Cardiac fibroblast (primary cell): ENCODE results near the gene GBA2.

Experiments
- DNase-seq, 2 donors: peaks; one replicate each; pipeline versions ENCODE4 v3.0.0 to v3.0.0-alpha.2; 2010; ENCODE audit warnings: low read depth in 2 of 2
- H3K4me3 ChIP-seq, 2 donors: replicated peaks in 1 of 2; 1 replicate in 1 of 2; 2 replicates in 1 of 2; pipeline ENCODE4 v1.5.1; 2011; ENCODE audit warnings: low read depth in 2 of 2, low read length in 2 of 2, mild to moderate bottlenecking in 2 of 2, moderate library complexity in 1 of 2
- CTCF ChIP-seq: IDR thresholded peaks from one replicate; pipeline ENCODE4 v1.5.1; 2011; ENCODE audit warnings: low read depth, mild to moderate bottlenecking, low read length, inconsistent platforms

The GBA2 gene

GRCh38 chr9:35690614-35691333, 58.3 kb downstream of the GBA2 start:
- no peak for TF ChIP-seq CTCF
- H3K4me3 ChIP-seq, result peak overlapping the region; percentile 73 to 77
- peak; percentile 75 to 84 for DNase-seq

- no peak for TF ChIP-seq CTCF
- H3K4me3 ChIP-seq, result peak overlapping the region; percentile 73 to 77
- DNase-seq, result peak; percentile 61 to 71
Measured at GRCh38 chr9:35690294-35690613, 58.8 kb downstream of the GBA2 start.

- TF ChIP-seq CTCF, result no peak
- H3K4me3 ChIP-seq, result peak within 1 kb of the TSS; percentile 73 to 77
- peak; percentile 84 to 90 for DNase-seq
Measured at GRCh38 chr9:35689542-35690293, 59.3 kb downstream of the GBA2 start, which contains the start of gene TPM2. TSS of gene TPM2 (minus strand) at chr9:35689925. CDS start at chr9:35689817, 108 bp downstream.

- DNase-seq, result peak; percentile 72 to 82
- H3K4me3 ChIP-seq, result peak overlapping the region; percentile 73 to 77
- no peak for TF ChIP-seq CTCF
Measured at GRCh38 chr9:35688558-35689541, 60.2 kb downstream of the GBA2 start.

- H3K4me3 ChIP-seq, result peak overlapping the region; percentile 73 to 77
- no peak for TF ChIP-seq CTCF
- no peak for DNase-seq
Measured at GRCh38 chr9:35687972-35688557, 61.0 kb downstream of the GBA2 start.

GRCh38 chr9:35687306-35687705, 61.7 kb downstream of the GBA2 start:
- no peak for TF ChIP-seq CTCF
- H3K4me3 ChIP-seq, result peak overlapping the region; percentile 73 to 77
- DNase-seq, result no peak
